Activated naive CD8-positive, alpha-beta T cell treated with anti-CD3 and anti-CD28 coated beads, Interleukin-2, amount 50 U/mL, for 16 hours (primary cell): ENCODE results near the gene RANBP17.
"Not testable (repeated sequence)": the region's sequence is repeated elsewhere in the genome, so short reads cannot be mapped to it uniquely, and the experiment has no call there.

ENCODE experiments used
- DNase-seq: peaks from one replicate; pipeline ENCODE4 v3.0.0-alpha.2; 2020; ENCODE audit warnings: low read depth, low spot score

Gene RANBP17

DNA sequence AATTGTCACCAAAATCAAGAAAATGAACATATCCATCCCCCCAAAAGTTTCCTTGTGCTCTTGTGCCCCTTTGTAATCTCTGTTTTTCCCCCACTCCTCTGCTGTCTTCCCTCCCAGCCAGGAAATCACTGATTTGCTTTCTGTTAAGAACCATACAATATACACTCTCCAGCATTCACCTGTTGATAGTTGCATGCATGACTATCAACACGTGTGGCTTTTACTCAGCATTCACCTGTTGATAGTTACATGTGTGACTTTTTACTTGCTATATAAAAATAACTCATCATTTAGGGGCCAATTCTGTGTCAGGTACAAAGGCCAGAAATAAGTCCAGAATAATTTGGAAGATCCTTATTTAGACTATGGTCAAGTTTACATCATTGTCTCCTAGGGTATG, 6.0 kb downstream of the RANBP17 start:
- DNase-seq = no peak

DNA sequence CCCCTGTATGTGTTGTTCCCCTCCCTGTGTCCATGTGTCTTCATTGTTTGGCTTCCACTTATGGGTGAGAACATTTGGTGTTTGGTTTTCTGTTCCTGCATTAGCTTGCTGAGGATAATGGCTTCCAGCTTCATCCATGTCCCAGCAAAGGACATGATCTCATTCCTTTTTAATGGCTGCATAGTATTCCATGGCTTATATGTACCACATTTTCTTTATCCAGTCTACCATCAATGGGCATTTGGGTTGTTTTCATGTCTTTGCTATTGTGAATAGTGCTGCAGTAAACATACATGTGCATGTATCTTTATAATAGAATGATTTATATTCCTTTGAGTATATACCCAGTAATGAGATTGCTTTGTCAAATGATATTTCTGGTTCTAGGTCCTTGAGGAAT, 8.6 kb downstream of the RANBP17 start:
- DNase-seq = not testable (repeated sequence)

DNA sequence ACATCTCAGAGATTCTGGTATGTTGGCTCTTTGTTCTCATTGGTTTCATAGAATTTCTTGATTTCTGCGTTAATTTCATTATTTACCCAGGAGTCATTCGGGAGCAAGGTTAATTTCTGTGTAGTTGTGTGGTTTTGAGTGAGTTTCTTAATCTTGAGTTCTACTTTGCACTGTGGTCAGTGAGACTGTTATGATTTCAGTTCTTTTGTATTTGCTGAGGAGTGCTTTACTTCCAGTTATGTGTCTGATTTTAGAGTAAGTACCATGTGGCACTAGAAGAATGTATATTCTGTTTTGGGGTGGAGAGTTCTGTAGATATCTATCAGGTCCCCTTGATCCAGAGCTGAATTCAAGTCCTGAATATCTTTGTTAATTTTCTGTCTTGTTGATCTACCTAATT, 12.2 kb downstream of the RANBP17 start:
- no peak for DNase-seq

DNA sequence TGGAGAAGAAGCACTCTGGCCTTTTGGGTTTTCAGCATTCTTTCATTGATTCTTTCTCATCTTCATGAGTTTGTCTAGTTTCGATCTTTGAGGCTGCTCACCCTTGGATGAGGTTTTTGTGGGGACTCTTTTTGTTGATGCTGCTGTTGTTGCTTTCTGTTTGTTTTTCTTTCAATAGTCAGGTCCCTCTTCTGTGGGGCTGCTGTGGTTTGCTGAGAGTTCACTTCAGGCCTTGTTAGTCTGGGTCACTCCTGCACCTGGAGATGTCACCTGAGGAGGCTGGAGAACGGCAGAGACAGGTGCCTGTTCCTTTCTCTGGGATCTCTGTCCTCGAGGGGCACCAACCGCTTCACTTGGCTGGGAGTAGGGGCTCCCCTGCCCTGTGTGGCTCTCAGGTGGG, 14.0 kb downstream of the RANBP17 start:
- no peak for DNase-seq

DNA sequence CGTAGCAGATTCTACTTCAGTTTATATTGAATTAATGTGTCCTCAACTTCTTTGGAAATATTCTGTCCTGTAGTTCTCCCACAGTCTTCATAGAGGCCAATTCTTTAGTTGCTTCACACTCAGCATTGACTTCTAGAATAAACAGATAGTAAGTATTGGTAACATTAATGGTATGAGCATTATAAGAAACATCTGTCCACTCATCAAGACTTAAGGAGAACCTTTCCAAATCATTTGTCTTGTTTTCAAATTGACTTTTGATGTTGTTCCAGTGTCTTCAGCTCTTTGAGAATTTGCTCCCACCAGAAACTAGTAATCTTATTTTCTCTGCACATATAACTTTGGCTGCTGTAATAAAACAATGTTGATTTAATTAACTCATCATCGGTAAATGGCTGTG, 18.3 kb downstream of the RANBP17 start:
- no peak for DNase-seq

DNA sequence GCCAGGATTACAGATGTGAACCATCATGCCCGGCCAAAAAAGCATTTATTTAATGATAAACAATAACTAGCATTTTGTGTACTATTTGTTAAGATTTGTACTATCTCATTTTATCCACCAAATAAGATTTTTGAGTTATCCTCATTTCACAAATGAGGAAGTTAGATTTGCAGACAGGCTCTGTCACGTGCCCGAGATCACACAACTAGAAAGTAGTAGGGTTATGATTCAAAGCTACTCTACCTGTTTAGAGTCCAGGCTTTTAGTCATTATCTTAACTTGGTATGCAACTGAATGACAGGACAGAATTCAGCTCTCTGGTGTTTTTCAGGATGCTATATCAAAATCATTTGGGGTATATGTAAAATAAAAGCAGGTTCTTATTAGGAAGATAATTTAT, 20.5 kb downstream of the RANBP17 start:
- no peak for DNase-seq

DNA sequence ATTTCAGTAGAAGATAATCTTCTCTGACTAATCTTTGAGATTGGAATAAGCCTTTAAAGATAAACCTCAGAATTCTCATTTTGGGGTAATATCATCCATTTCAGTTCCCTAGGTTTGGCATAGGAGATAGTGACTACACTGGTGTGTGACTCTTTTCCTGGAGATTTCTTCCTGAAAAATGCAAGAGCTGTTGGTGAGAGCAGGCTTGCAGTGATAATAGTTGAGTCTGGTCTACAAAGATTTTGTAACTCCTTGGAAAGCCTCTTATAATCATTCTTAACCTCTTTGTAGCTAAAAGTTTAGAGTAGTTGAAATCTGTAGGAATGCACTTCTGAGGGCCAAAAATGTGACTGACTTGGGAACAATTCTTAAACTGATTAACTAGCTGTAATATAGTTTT, 23.4 kb downstream of the RANBP17 start:
- DNase-seq = no peak

DNA sequence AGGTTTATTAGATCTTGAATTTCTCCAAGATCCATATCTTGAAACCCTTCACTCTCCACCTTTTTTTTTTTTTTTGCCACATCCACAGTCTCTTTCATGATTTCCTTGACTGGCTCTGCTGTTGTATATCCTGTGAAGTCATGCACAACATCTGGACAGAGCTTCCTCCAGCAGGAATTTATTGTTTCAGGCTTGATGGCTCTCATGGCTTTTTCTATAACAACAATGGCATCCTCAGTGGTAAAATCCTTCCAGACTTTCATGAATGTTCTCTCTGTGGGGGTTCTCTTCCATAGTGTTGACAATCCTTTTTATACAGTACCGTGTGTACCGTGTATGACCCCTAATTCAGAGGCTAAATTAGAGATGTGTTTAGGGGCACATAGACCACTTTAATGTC, 24.0 kb downstream of the RANBP17 start:
- DNase-seq = no peak

DNA sequence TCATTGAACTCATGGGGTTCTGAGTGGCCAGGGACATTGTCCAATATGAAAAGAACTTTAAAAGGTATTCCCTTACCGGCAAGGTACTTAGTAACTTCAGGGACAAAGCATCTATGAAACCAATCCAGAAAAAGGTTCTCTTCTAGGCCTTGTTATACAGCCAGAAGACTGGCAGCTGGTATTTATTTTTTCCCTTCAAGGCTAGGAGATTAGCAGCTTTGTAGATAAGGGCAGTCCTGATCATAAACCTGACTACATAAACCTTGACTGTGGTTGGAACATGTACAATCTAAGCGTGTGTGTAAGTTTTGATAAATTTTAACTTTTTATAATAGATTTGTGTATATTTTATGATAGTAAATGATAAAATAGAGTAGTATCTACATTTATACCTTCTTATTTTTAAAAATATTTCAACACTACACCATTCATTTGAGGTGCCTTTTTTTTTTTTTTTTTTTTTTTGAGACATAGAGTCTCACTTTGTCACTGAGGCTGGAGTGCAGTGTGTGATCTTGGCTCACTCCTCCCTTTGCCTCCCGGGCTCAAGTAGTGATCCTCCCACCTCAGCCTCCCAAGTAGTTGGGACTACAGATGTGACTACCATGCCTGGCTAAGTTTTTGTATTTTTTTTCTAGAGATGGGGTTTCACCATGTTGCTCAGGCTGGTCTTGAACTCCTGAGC, 24.5 kb downstream of the RANBP17 start:
- no peak for DNase-seq

DNA sequence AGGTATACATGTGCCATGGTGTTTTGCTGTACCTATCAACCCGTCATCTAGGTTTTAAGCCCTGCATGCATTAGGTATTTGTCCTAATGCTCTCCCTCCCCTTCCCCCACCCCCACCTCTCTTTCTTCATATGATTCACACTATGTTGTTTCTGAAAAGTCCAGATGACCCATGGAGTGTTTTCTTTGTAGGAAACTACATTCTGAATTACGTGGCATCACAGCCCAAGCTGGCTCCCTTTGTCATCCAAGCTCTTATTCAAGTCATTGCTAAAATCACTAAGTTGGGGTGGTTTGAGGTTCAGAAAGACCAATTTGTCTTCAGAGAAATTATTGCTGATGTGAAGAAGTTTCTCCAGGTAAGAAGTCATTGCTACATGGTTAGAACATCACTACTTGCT, 30.4 kb downstream of the RANBP17 start:
- DNase-seq = no peak

DNA sequence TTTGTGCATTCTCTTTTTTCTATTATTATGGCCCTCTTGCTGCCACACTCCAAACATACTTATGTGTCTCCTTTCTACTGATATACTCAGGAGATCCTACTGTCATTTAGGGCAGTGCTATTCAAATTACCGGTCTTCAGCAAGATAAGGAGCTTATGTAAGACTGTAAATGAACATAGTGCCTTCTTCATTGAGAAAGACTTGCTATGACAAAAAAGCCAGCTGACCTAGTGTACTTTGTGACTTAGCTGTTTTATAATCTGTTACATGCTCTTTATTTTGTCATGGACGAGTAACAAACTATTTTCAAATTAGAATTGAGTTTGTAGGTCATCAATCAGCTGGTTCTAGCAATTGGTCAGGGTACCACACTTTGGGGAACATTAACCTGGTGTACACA, 32.8 kb downstream of the RANBP17 start:
- no peak for DNase-seq

DNA sequence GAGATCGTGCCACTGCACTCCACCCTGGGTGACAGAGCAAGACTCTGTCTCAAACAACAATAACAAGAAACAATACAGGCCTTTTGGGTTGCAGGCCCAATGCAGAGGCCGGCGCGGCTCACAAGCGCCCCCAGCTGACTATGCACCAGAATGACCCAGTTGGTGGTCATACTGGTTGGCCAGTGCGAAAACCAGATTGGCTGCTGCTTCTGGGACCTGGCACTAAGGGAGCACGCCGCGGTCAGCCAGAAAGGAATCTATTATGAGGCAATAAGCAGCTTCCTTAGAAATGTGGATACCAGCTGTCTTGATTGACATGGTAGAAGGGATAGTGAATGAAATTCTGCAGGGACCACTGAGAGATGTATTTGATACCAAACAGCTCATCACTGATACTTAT, 35.0 kb downstream of the RANBP17 start:
- DNase-seq = no peak

DNA sequence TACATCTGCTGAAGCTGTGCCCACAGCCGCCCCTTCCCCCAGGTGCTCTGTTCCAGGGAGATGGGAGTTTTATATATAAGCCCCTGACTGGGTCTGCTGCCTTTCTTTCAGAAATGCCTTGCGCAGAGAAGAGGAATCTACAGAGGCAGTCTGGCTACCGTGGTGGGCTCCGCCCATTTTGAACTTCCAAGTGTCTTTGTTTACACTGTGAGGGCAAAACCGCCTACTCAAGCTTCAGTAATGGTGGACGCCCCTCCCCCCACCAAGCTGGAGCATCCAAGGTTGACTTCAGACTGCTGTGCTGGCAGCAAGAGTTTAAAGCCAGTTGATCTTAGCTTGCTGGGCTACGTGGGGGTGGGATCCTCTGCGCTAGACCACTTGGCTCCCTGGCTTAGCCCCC, 41.3 kb downstream of the RANBP17 start:
- DNase-seq = no peak

DNA sequence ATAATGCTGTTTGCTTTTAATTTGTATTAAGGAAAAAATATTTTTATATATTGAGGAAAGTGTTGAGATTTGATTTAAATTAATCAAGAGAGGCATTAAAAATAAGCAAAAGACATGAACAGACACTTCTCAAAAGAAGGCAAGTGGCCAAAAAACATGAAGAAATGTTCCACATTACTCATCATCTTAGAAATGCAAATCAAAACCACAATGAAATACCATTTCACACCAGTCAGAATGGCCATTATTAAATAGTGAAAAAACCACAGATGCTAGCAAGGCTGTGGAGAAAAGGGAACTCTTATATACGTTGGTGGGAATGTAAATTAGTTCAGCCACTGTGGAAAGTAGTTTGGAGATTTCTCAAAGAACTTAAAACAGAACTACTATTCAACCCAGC, 45.9 kb downstream of the RANBP17 start:
- DNase-seq = no peak

DNA sequence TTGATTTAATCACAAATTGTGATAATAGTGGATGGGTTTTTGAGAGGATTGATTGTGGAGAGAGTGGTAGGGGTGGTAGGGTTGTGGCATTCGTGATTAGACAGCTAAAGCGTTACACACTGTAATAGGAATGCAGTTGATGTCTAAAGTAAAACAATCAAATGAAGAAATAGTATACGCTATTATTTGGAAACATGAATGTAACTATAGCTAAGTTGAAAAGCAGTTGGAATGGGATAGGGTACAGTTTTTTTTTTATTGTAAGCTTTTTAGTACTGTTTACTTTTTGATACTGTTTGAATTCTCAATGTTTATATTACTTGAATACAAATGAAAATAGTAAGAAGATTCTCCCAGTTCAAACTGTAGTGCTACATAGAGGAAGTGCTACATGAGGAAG, 51.8 kb downstream of the RANBP17 start:
- no peak for DNase-seq

DNA sequence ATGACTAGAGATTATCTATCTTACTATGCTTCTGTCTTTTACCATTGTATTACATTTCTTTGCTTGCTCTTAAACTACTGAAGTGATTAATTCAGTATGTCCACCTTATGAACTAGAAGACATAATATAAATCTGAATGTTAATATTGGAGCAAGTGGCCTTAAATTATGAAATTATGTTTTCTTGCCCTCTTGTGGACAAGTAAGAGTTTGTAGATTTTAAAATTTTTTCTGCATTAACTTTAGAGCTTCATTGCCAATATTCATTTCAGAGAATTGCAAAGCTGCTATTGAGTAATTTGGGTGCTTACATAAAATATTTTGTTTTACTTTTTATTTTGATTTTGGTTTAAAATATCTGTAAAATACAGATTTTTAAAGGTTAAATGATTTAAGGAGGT, 55.3 kb downstream of the RANBP17 start:
- no peak for DNase-seq

DNA sequence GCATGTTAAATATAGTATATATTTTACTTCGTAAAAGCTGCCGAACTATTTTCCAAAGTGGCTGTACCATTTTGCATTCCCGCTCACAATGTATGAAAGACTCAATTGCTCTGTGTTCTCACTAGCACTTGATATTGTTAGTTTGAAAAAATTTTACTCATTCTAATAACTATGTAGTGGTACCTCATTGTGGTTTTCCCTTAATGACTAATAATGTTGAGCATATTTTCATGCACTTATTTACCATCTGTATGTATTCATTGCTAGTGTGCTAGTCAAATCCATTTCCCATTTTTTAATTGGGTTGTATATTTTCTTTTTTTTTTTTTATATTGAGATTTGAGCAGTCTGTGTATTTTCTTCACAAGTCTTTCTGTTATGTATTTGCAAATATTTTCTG, 58.4 kb downstream of the RANBP17 start:
- DNase-seq = no peak

DNA sequence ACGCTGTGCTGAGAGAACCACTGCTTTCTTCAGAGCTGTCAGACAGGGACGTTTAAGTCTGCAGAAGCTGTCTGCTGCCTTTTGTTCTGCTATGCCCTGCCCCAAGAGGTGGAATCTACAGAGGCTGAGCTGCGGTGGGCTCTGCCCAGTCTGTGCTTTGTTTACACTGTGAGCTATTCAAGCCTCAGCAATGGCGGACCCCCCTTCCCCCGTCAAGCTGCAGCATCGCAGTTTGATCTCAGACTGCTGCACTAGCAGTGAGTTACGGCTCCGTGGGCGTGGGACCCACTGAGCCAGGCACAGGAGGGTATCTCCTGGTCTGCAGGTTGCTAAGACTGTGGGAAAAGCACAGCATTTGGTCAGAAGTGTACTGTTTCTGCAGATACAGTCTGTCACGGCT, 60.5 kb downstream of the RANBP17 start:
- DNase-seq = not testable (repeated sequence)

DNA sequence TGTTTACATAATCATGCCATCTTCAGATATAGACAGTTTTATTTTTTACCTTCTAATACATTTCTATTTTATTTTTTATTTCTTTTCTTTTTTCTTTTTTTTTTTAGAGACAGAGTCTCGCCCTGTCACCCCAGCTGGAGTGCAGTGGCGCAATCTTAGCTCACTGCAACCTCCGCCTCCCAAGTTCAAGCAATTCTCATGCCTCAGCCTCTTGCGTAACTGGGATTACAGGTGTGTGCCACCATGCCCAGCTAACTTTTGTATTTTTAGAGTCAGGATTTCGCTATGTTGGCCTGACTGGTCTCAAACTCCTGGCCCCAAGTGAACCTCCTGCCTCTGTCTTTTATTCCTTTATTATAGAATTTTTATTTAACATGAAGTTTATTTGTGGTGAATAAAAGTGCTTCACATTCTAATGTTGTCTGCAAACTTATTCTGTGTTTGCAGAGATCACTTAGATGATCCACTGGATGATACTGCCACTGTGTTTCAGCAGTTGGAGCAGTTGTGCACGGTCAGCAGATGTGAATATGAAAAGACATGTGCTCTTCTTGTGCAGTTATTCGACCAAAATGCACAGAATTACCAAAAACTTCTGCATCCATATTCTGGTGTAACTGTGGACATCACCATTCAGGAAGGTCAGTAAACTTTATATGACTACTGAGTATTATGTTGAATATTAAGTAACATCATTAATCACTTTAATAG, 62.2 kb downstream of the RANBP17 start:
- DNase-seq = no peak

DNA sequence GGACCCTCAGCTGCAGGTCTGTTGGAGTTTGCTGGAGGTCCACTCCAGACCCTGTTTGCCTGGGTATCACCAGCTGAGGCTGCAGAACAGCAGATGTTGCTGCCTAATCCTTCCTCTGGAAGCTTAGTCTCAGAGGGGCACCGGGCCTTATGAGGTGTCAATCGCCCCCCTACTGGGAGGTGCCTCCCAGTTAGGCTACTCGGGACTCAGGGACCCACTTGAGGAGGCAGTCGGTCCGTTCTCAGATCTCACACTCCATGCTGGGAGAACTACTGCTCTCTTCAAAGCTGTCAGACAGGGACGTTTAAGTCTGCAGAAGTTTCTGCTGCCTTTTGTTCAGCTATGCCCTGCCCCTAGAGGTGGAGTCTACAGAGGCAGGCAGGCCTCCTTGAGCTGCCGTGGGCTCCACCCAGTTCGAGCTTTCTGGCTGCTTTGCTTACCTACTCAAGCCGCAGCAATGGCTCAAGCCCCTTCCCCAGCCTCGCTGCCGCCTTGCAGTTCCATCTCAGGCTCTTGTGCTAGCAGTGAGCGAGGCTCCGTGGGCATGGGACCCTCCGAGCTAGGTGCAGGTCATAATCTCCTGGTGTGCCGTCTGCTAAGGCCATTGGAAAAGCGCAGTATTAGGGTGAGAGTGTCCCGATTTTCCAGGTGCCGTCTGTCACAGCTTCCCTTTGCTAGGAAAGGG, 73.9 kb downstream of the RANBP17 start:
- not testable (repeated sequence) for DNase-seq

DNA sequence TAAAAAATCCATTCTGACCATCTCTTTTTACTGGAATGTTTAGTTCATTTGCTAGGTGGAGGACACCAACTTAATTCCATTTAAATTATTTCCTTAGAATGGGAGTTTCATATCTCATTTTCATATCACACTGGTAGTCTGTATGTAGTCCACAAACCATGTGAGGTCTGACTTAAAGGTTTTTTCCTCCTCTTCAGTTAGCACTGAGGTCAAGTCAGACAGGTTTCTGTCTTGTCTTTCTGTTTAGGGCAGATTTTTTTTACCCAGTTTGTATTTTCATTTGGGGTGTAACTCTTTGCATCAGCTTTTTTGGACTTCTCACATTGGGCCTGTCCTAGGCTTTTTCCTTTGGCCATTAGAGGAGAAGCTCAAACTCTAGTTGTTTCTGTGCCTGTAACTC, 75.3 kb downstream of the RANBP17 start:
- DNase-seq = no peak

DNA sequence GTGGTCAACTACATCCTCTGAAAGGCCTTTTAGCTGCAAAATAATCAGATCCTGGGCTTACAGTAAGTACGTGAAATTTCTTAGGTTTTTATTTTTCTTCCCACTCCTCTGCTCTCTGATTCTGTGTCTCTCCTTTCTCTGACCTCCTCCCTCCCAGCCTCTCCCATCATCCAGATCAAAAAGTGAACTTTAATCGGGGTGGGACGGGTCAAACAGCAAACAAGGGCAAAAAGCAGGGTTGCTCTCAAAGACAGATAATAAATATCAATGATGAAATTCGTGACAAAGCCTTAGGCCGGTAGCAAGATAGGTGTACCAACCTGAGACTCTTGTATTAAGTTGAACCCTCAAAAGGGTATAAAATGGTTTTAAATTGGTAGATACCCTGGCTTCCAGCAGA, 76.1 kb downstream of the RANBP17 start:
- no peak for DNase-seq

DNA sequence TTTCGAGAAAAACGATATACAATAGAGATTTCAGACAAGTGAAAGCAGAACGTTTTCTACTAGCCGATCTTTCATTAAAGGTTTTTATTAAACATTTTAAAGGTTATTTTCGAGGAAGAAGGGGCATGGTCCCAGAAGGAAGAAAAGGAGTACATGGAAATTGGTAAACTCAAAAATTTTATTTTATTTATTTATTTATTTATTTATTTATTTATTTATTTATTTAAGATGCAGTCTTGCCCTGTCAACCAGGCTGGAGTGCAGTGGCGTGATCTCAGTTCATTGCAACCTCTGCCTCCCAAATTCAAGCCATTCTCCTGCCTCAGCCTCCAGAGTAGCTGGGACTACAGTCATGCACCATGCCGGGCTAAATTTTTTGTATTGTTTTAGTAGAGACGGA, 77.4 kb downstream of the RANBP17 start:
- no peak for DNase-seq
